Activated CD4-positive, CD25-positive, alpha-beta regulatory T cell treated with anti-CD3 and anti-CD28 coated beads, Interleukin-2, amount 50 U/mL, for 16 hours (primary cell): ENCODE data around the gene GIT2.

Experiments
- DNase-seq: peaks from one replicate; pipeline ENCODE4 v3.0.0-alpha.2; 2020; ENCODE audit warnings: low read depth, low spot score

GIT2 gene

GRCh38 chr12:109983432-109984142 is 12.6 kb downstream of the GIT2 start:
- no peak for DNase-seq

GRCh38 chr12:109982210-109982609 is 14.0 kb downstream of the GIT2 start:
- no peak for DNase-seq

GRCh38 chr12:109981311-109981710 is 14.9 kb downstream of the GIT2 start:
- DNase-seq: peak; percentile 26

GRCh38 chr12:109972821-109973220 is 23.3 kb downstream of the GIT2 start:
- DNase-seq: no peak

- no peak for DNase-seq
Measured at GRCh38 chr12:109968801-109969200, 27.4 kb downstream of the GIT2 start.

GRCh38 chr12:109968032-109968420 is 28.1 kb downstream of the GIT2 start:
- no peak for DNase-seq

- DNase-seq: no peak
Measured at GRCh38 chr12:109967383-109968031, 28.7 kb downstream of the GIT2 start.

- DNase-seq: no peak
Measured at GRCh38 chr12:109966546-109966945, 29.6 kb downstream of the GIT2 start.

GRCh38 chr12:109963743-109964429 is 32.3 kb downstream of the GIT2 start:
- DNase-seq: no peak

- DNase-seq: no peak
Measured at GRCh38 chr12:109963330-109963729, 32.8 kb downstream of the GIT2 start.

- no peak for DNase-seq
Measured at GRCh38 chr12:109962398-109962797, 33.8 kb downstream of the GIT2 start.

GRCh38 chr12:109961612-109962011 is 34.6 kb downstream of the GIT2 start:
- no peak for DNase-seq

- DNase-seq: no peak
Measured at GRCh38 chr12:109961201-109961600, 35.0 kb downstream of the GIT2 start.

GRCh38 chr12:109959411-109960093 is 36.6 kb downstream of the GIT2 start:
- DNase-seq: no peak

GRCh38 chr12:109958374-109958773 is 37.8 kb downstream of the GIT2 start:
- DNase-seq: no peak

- DNase-seq: no peak
Measured at GRCh38 chr12:109953656-109954055, 42.5 kb downstream of the GIT2 start.

- DNase-seq: no peak
Measured at GRCh38 chr12:109952873-109953272, 43.3 kb downstream of the GIT2 start.

GRCh38 chr12:109952160-109952858 is 43.9 kb downstream of the GIT2 start:
- DNase-seq: no peak

GRCh38 chr12:109951751-109952150 is 44.4 kb downstream of the GIT2 start:
- no peak for DNase-seq

- no peak for DNase-seq
Measured at GRCh38 chr12:109951136-109951535, 45.0 kb downstream of the GIT2 start.

GRCh38 chr12:109950625-109951024 is 45.5 kb downstream of the GIT2 start:
- no peak for DNase-seq

GRCh38 chr12:109949089-109949488 is 47.1 kb downstream of the GIT2 start:
- no peak for DNase-seq
